Aorta (tissue), 5 donors: Measurements from ENCODE around the gene TMEM31. TPM values are rescaled to one million over a fixed set of nuclear protein-coding genes. Genes with fewer than 3 reads are reported as not detected.

ENCODE experiments used
- ATAC-seq: fragments of 200-7000 bp; cut with Tn5 transposase; one replicate; pipeline ENCODE4 v1.9.1; 2022; ENCODE audit warnings: moderate library complexity; ENCODE audit not compliant: low FRiP score
- DNase-seq, 2 donors: peaks; one replicate each; pipeline ENCODE4 v3.0.0-alpha.2; 2020
- H3K27ac ChIP-seq, 2 donors: one replicate each; pipeline ENCODE4 v1.5.1; 2013; ENCODE audit warnings: low read length in 2 of 2, mild to moderate bottlenecking in 2 of 2, moderate library complexity in 2 of 2, control low read depth in 1 of 2, inconsistent platforms in 1 of 2, low read depth in 1 of 2
- H3K27me3 ChIP-seq, 2 donors: one replicate each; pipeline ENCODE4 v1.6.1; 2013; ENCODE audit warnings: control low read depth in 1 of 2, low read length in 1 of 2, mild to moderate bottlenecking in 1 of 2, moderate library complexity in 1 of 2; ENCODE audit not compliant: insufficient read depth in 2 of 2, control insufficient read depth in 1 of 2
- H3K36me3 ChIP-seq, 2 donors: one replicate each; pipeline ENCODE4 v1.6.1; 2013; ENCODE audit warnings: control low read depth in 1 of 2, low read length in 1 of 2, mild to moderate bottlenecking in 1 of 2; ENCODE audit not compliant: insufficient read depth in 2 of 2, control insufficient read depth in 1 of 2
- H3K4me1 ChIP-seq, 2 donors: one replicate each; pipeline ENCODE4 v1.6.1; 2013; ENCODE audit warnings: low read length in 2 of 2, control low read depth in 1 of 2, mild to moderate bottlenecking in 1 of 2, moderate library complexity in 1 of 2; ENCODE audit not compliant: insufficient read depth in 2 of 2, control insufficient read depth in 1 of 2
- H3K4me3 ChIP-seq, 2 donors: one replicate each; pipeline ENCODE4 v1.5.1; 2013; ENCODE audit warnings: low read length in 2 of 2, control low read depth in 1 of 2, mild to moderate bottlenecking in 1 of 2
- H3K9me3 ChIP-seq: one replicate; pipeline ENCODE4 v1.6.1; 2013; ENCODE audit warnings: mild to moderate bottlenecking, low read length; ENCODE audit not compliant: control insufficient read depth
- WGBS, 2 donors: extraction: QIAGEN DNeasy Blood & Tissue Kit; methylation state at CpG; one replicate each; pipeline ENCODE4 v1.1.7; 2013; 5-methylcytosine and 5-hydroxymethylcytosine counted together
- intact Hi-C, 2 donors: fragments of 100-400 bp; cut with DNase I; formaldehyde crosslinking; loops; one replicate each; pipeline versions ENCODE4 v1.14.2 to v1.15.0; 2022
- polyA plus RNA-seq, 2 donors: library from polyadenylated mRNA; stranded (reverse); fragments of 200-250 nt; gene quantifications; one replicate each; pipeline ENCODE4 v1.2.3, GENCODE V29; 2013
- total RNA-seq, 2 donors: library from RNA; stranded (reverse); fragmentation: NEBNext Ultra II Directional; extraction: Animal tissue kit (Norgen Biotek cat#: 25700); gene quantifications; one replicate each; pipeline ENCODE4 v1.2.1, GENCODE V29; 2021
- donor health status: healthy with polysubstance abuse.
- donor health status: Bipolar disorder and iron deficiency.
- donor health status: DM: no; HTN: no; CAD: no.
- donor health status: DM: no; HTN: no; CAD: no.
- donor health status: DM: yes; HTN: yes; CAD: no.

Gene TMEM31
- total and polyA plus RNA-seq, 4 donors, result not detected

DNA sequence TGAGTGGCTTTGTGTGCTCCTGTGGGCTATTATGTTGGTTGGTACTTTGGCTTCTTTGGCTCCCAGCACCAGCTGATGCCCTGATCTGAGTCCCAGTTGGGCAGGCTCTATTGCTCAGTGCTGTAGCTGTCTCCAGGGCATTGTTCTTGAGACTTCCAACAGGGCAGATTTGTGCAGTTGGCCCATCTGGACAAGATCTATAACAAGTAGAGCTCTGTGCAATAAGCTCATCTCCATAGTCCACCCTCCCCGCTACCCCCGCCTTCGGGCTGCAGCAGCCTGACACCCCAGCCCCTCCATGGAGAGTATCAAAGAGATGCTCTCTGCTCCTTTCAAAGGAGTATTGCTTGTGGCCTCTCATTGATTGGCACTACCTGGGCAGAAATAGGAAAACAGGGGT lies 5.8 kb upstream of the TMEM31 start:
- 93 to 95% methylated on average over 3 of the region's 3 CpGs for WGBS, 2 donors
- Histone ChIP-seq H3K36me3 (no peaks in the 10 kb centered on the region), H3K4me1 (no peaks in the 10 kb centered on the region), H3K27me3 (no peaks in the 10 kb centered on the region), H3K9me3 (no peaks in the 10 kb centered on the region), H3K27ac (no peak overlapping the region), H3K4me3 (no peak overlapping the region)
- DNase-seq (no peak), ATAC-seq (no peak)
- intact Hi-C loops, result no loop called here

DNA sequence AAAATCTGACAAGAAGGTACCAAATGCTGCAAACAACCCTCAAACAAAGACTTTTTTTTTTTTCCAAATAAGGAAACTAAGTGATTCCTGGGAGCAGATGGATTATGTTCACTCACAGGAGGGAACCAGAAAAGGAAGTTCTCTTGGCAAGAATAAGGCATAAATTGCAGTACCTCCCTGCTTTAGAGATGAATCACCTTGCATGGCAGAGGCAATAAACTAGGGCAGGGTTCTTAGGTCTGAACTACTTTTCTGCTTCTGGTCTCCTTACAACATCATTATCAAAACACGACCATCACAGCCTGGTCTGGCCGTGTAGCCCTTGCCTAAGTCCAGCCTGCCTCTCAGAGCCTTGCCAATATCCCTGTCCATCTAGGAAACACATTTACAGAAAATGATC lies 6.3 kb downstream of the TMEM31 start:
- ATAC-seq (peak; percentile 65), DNase-seq (peak in 1 of 2 donors; percentile 34)
- 5 to 17% methylated on average over 2 of the region's 2 CpGs for WGBS, 2 donors
- Histone ChIP-seq H3K4me1 (no peaks in the 10 kb centered on the region), H3K36me3 (no peaks in the 10 kb centered on the region), H3K27ac (no peak overlapping the region), H3K27me3 (no peaks in the 10 kb centered on the region), H3K4me3 (no peak overlapping the region), H3K9me3 (no peaks in the 10 kb centered on the region)
- intact Hi-C loops, result loop anchor here in 1 of 2 donors (10.0 kb wide), 1 partner anchor 98 kb away; no protein-coding TSS in a partner anchor

GRCh38 chrX:103718120-103718519 lies 7.4 kb downstream of the TMEM31 start:
- intact Hi-C loops, result loop anchor here in 1 of 2 donors (10.0 kb wide), 1 partner anchor 97 kb away; no protein-coding TSS in a partner anchor
- no peak for DNase-seq
- no peak for ATAC-seq
- no peaks in the 10 kb centered on the region for H3K4me1 ChIP-seq
- no peaks in the 10 kb centered on the region for H3K27me3 ChIP-seq
- WGBS, 2 donors, result 89 to 91% methylated on average over 4 of the region's 4 CpGs
- no peaks in the 10 kb centered on the region for H3K36me3 ChIP-seq
- no peak overlapping the region for H3K27ac ChIP-seq
- H3K9me3 ChIP-seq, result no peaks in the 10 kb centered on the region
- H3K4me3 ChIP-seq, result no peak overlapping the region

GRCh38 chrX:103722505-103722904 lies 11.8 kb downstream of the TMEM31 start:
- intact Hi-C loops, result no loop called here
- no peak for ATAC-seq
- no peak for DNase-seq
- 35 to 49% methylated on average over 3 of the region's 3 CpGs for WGBS, 2 donors
- Histone ChIP-seq H3K4me3 (no peak overlapping the region), H3K27me3 (no peaks in the 10 kb centered on the region), H3K27ac (no peak overlapping the region), H3K9me3 (no peaks in the 10 kb centered on the region), H3K36me3 (no peaks in the 10 kb centered on the region), H3K4me1 (no peaks in the 10 kb centered on the region)

- WGBS, 2 donors, result 70 to 78% methylated on average over 5 of the region's 5 CpGs
- no peaks in the 10 kb centered on the region for H3K27me3 ChIP-seq
- intact Hi-C loops, result no loop called here
These were observed 15.8 kb downstream of the TMEM31 start for GRCh38 chrX:103726477-103726876.

DNA sequence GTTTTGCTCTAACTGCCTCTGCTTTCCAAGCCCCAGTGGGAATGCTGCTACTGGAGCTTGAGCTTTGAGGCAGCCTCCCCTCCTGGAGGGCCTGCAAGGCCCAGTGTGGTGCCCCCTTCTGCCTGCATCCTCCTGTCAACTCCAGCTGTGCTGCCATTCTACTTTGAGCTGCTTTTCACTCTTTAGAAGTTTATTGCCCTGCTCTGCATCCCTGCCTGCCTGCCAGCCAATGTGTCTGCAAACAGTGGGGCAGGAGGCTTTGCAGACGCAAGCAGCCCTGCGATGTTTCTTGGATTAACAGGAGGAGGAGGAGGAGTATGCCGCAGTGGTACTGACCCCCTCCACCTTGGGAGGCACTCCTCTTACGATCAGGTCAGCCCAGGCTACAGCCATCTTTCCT lies 16.4 kb downstream of the TMEM31 start:
- ATAC-seq, result no peak
- Histone ChIP-seq H3K27me3 (no peaks in the 10 kb centered on the region), H3K27ac (no peak overlapping the region), H3K9me3 (no peaks in the 10 kb centered on the region), H3K4me3 (no peak overlapping the region), H3K4me1 (peaks cover 0 to 2% of the 10 kb centered on the region in 2 donors), H3K36me3 (no peaks in the 10 kb centered on the region)
- 70 to 94% methylated on average over 4 of the region's 4 CpGs for WGBS, 2 donors
- intact Hi-C loops, result no loop called here
- DNase-seq, result no peak

More at GRCh38 chrX:103726477-103726876, 15.8 kb downstream of the TMEM31 start:
- ATAC-seq (no peak), DNase-seq (no peak)
- Histone ChIP-seq H3K27ac (no peak overlapping the region), H3K9me3 (no peaks in the 10 kb centered on the region), H3K4me3 (no peak overlapping the region), H3K36me3 (no peaks in the 10 kb centered on the region), H3K4me1 (peaks cover 0 to 2% of the 10 kb centered on the region in 2 donors)

- ATAC-seq (no peak), DNase-seq (no peak)
- WGBS, 2 donors, result 74 to 89% methylated on average over 5 of the region's 5 CpGs
- Histone ChIP-seq H3K27me3 (no peaks in the 10 kb centered on the region), H3K4me1 (peaks cover 0 to 2% of the 10 kb centered on the region in 2 donors), H3K36me3 (no peaks in the 10 kb centered on the region), H3K4me3 (no peak overlapping the region), H3K27ac (no peak overlapping the region), H3K9me3 (no peaks in the 10 kb centered on the region)
- intact Hi-C loops, result no loop called here
These were observed 18.3 kb downstream of the TMEM31 start for GRCh38 chrX:103729015-103729414.

DNA sequence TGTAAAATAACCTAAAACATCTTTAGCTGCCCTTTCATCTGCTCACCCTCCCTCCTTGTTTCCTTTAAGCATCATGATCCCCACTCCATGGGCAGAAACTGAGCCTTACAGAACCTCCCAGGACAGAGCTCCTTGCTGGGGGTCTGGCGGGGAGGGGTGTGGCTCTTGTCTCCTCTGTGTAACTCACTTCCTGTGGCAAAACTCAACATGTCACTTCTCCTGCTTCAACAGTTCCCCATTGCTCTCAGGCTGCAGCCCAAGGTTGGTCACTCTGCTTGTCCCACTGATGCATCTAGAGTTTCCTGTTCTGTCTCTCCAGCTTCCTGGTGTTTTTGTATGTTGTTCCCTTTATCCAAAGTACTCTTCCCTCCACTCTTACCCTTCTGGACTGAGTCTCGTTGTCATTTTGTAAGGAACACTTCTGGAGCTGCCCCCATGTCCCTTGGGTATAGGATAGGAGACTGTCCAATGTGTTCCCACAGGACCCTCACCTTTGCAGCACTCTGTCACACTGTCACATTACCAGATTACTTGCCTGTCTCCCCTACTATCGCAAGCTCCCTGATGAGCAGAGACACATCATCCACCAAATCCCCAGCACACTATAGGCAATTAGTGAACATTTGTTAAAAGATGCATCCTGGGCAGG lies 19.6 kb downstream of the TMEM31 start:
- ATAC-seq (no peak), DNase-seq (no peak)
- Histone ChIP-seq H3K27ac (no peak overlapping the region), H3K27me3 (no peaks in the 10 kb centered on the region), H3K4me3 (no peak overlapping the region), H3K36me3 (no peaks in the 10 kb centered on the region), H3K9me3 (no peaks in the 10 kb centered on the region), H3K4me1 (peaks cover 0 to 2% of the 10 kb centered on the region in 2 donors)
- WGBS, 2 donors, result 62 to 67% methylated on average over 3 of the region's 3 CpGs
- intact Hi-C loops, result no loop called here

DNA sequence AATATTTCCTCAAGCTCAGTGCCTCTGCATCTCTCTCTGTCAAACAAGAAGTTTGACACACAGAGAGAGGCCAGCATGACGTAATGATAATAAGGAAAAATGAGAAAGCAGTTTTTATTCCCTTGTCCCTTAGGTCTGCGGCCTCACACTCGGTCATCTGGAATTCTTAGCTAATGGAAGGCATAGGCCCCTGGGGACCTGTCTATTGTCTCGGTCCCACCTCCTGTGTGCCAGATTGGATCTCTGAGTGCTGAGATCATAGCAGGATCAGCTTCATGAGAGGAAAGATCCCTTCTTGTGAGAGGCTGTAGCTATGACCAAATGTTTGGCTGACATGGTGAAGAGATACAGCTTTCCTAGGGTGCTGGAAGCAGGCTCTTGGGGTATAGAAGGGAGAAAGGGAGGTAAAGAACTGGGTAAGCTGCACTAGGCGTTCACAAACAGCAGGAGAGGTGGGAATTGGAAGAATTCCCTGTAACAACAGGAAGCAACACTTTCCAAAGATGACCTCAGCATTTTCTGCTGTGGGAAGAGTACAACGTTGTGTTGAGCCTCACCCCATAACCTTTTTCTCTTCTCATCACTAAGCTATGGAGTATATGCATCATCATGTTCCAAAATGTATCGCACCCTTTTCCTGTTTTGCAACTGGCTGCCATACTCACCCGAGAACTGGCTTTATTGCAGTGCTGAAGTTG lies 20.2 kb downstream of the TMEM31 start:
- H3K4me3 ChIP-seq, result no peak overlapping the region
- no peaks in the 10 kb centered on the region for H3K9me3 ChIP-seq
- DNase-seq (no peak), ATAC-seq (no peak)
- intact Hi-C loops, result no loop called here
- WGBS, 2 donors, result 12 to 34% methylated on average over 8 of the region's 8 CpGs
- H3K27me3 ChIP-seq, result no peaks in the 10 kb centered on the region
- H3K36me3 ChIP-seq, result no peaks in the 10 kb centered on the region
- peak overlapping the region in 1 of 2 donors; percentile 8 for H3K27ac ChIP-seq
- peaks cover 0 to 2% of the 10 kb centered on the region in 2 donors for H3K4me1 ChIP-seq
